SK-N-SH (cell line): ENCODE measurements around the gene CDH4. TPM values are rescaled to one million over a fixed set of nuclear protein-coding genes. Genes with fewer than 3 reads are reported as not detected.

Source experiments
- CTCF ChIA-PET: fragments of 300-600, 350-600 bp; formaldehyde crosslinking; extraction: SDS; loops from one replicate; lab custom pipeline; 2021; lab: Yijun Ruan, JAX
- POLR2A ChIA-PET: fragments of 350-600 bp; sonication (Branson Sonifier 250); formaldehyde crosslinking; extraction: SDS; loops from one replicate; lab custom pipeline; 2020; ENCODE audit warnings: antibody characterized with exemption, inconsistent platforms; lab: Yijun Ruan, JAX
- DNase-seq: peaks from one replicate; pipeline ENCODE4 v3.0.0; 2012
- H2AFZ ChIP-seq: fragments of 200-600 bp; sonication (generic); 2 replicates; pipeline ENCODE4 v1.8.1; 2016; ENCODE audit warnings: antibody characterized with exemption, mild to moderate bottlenecking, low read depth
- H3F3A ChIP-seq: fragments of 200-600 bp; sonication (generic); replicated peaks from 2 replicates; pipeline ENCODE3; 2016; ENCODE audit warnings: antibody characterized with exemption, mild to moderate bottlenecking; ENCODE audit not compliant: insufficient read depth
- H3K27ac ChIP-seq, 2 experiments: fragments of 200-500 bp in 1 of 2; fragments of 200-600 bp in 1 of 2; sonication (Bioruptor generic) in 1 of 2; sonication (generic), shearing (Covaris generic) in 1 of 2; 2 replicates each; pipeline versions ENCODE4 v1.5.1 to v1.6.1; 2014 to 2016; ENCODE audit warnings: low read depth in 2 of 2, inconsistent platforms in 1 of 2, low read length in 1 of 2, mild to moderate bottlenecking in 1 of 2, mixed read lengths in 1 of 2
- H3K27me3 ChIP-seq: fragments of 200-600 bp; sonication (generic), shearing (Covaris generic); 2 replicates; pipeline ENCODE4 v1.6.1; 2016; ENCODE audit warnings: mixed run types; ENCODE audit not compliant: insufficient read depth
- H3K36me3 ChIP-seq, 2 experiments: fragments of 200-500 bp in 1 of 2; fragments of 200-600 bp in 1 of 2; sonication (Bioruptor generic) in 1 of 2; sonication (generic) in 1 of 2; replicated peaks in 1 of 2; 2 replicates each; pipeline versions ENCODE3 to v1.5.1; 2014 to 2016; ENCODE audit warnings: low read length in 1 of 2, mild to moderate bottlenecking in 1 of 2; ENCODE audit not compliant: insufficient read depth in 2 of 2, control insufficient read depth in 1 of 2
- H3K4me1 ChIP-seq, 2 experiments: fragments of 200-500 bp in 1 of 2; fragments of 200-600 bp in 1 of 2; sonication (Bioruptor generic) in 1 of 2; sonication (generic), shearing (Covaris generic) in 1 of 2; 2 replicates each; pipeline versions ENCODE4 v1.5.1 to v1.6.1; 2014 to 2016; ENCODE audit warnings: low read depth in 1 of 2, low read length in 1 of 2, mixed run types in 1 of 2; ENCODE audit not compliant: insufficient read depth in 2 of 2, control insufficient read depth in 1 of 2
- H3K4me2 ChIP-seq: fragments of 200-600 bp; sonication (generic), shearing (Covaris generic); 2 replicates; pipeline ENCODE4 v1.6.1; 2017; ENCODE audit warnings: mixed run types
- H3K4me3 ChIP-seq, 2 experiments: fragments of 200-500 bp in 1 of 2; fragments of 200-600 bp in 1 of 2; sonication (Bioruptor generic) in 1 of 2; sonication (generic), shearing (Covaris generic) in 1 of 2; 2 replicates each; pipeline versions ENCODE4 v1.5.1 to v1.8.1; 2014 to 2016; ENCODE audit warnings: low read depth in 2 of 2, inconsistent platforms in 1 of 2, low read length in 1 of 2, mild to moderate bottlenecking in 1 of 2, mixed read lengths in 1 of 2, moderate library complexity in 1 of 2
- H3K79me2 ChIP-seq: fragments of 200-600 bp; sonication (generic); 2 replicates; pipeline ENCODE4 v1.8.1; 2017; ENCODE audit warnings: mild to moderate bottlenecking; ENCODE audit not compliant: insufficient read depth
- H3K9ac ChIP-seq: fragments of 200-600 bp; sonication (generic); 2 replicates; pipeline ENCODE4 v1.6.1; 2017; ENCODE audit warnings: mixed run types
- H3K9me2 ChIP-seq: fragments of 200-600 bp; sonication (generic); 2 replicates; pipeline ENCODE4 v1.6.1; 2017; ENCODE audit warnings: mixed run types
- H3K9me3 ChIP-seq: fragments of 200-600 bp; sonication (generic); 2 replicates; pipeline ENCODE4 v1.6.1; 2017; ENCODE audit warnings: mixed run types, mild to moderate bottlenecking, moderate library complexity
- H4K20me1 ChIP-seq: fragments of 200-600 bp; sonication (generic); 2 replicates; pipeline ENCODE4 v1.6.1; 2017; ENCODE audit warnings: mild to moderate bottlenecking, mixed run types; ENCODE audit not compliant: insufficient read depth
- CHD2 ChIP-seq: fragments of 150-350 bp; IDR thresholded peaks from 2 replicates; pipeline ENCODE4 v1.6.1; 2018; ENCODE audit warnings: low read length; ENCODE audit not compliant: partially characterized antibody
- ELF1 ChIP-seq: IDR thresholded peaks from 2 replicates; pipeline ENCODE4 v1.4.0; 2012
- EP300 ChIP-seq, 2 experiments: IDR thresholded peaks; 2 replicates each; pipeline versions ENCODE4 v1.4.0 to v1.6.1; 2012; ENCODE audit warnings: borderline replicate concordance in 1 of 2, low read depth in 1 of 2, low read length in 1 of 2
- FOXJ3 ChIP-seq: sonication (generic); formaldehyde crosslinking; IDR thresholded peaks from 2 replicates; pipeline ENCODE4 v1.5.1; 2020; ENCODE audit warnings: mild to moderate bottlenecking, missing genetic modification reagents
- FOXM1 ChIP-seq: IDR thresholded peaks from 2 replicates; pipeline ENCODE4 v1.4.0; 2012; ENCODE audit warnings: low read depth, mild to moderate bottlenecking
- GABPA ChIP-seq: IDR thresholded peaks from 2 replicates; pipeline ENCODE4 v1.4.0; 2012; ENCODE audit warnings: low read depth, mild to moderate bottlenecking
- GATA2 ChIP-seq: sonication (generic); formaldehyde crosslinking; IDR thresholded peaks from 2 replicates; pipeline ENCODE4 v1.5.0; 2020; ENCODE audit warnings: mild to moderate bottlenecking, missing genetic modification reagents
- IRF3 ChIP-seq: fragments of 150-350 bp; IDR thresholded peaks from 2 replicates; pipeline ENCODE4 v1.6.1; 2016; ENCODE audit warnings: mild to moderate bottlenecking, low read depth, low read length
- MAX ChIP-seq: IDR thresholded peaks from 2 replicates; pipeline ENCODE4 v1.4.0; 2012; ENCODE audit warnings: low read depth
- MEF2A ChIP-seq: IDR thresholded peaks from 2 replicates; pipeline ENCODE4 v1.4.0; 2012; ENCODE audit warnings: low read depth, borderline replicate concordance
- NFIC ChIP-seq: IDR thresholded peaks from 2 replicates; pipeline ENCODE4 v1.4.0; 2012; ENCODE audit warnings: borderline replicate concordance
- RAD21 ChIP-seq: IDR thresholded peaks from 2 replicates; pipeline ENCODE4 v1.6.1; 2012; ENCODE audit warnings: mild to moderate bottlenecking, low read length
- RXRA ChIP-seq: IDR thresholded peaks from 2 replicates; pipeline ENCODE4 v1.4.0; 2012; ENCODE audit warnings: low read depth, mild to moderate bottlenecking, borderline replicate concordance
- SIN3A ChIP-seq: IDR thresholded peaks from 2 replicates; pipeline ENCODE4 v1.6.1; 2012; ENCODE audit warnings: low read depth, mild to moderate bottlenecking, low read length, moderate library complexity, borderline replicate concordance
- SMC3 ChIP-seq: IDR thresholded peaks from 2 replicates; pipeline ENCODE4 v1.6.1; 2012; ENCODE audit warnings: low read depth, low read length, improper control_type of control experiment
- TCF12 ChIP-seq: IDR thresholded peaks from 2 replicates; pipeline ENCODE4 v1.4.0; 2012
- WGBS: methylation state at CpG from one replicate; pipeline ENCODE4 v1.1.6; 2017; ENCODE audit warnings: low lambda C conversion rate; 5-methylcytosine and 5-hydroxymethylcytosine counted together
- polyA plus RNA-seq, 3 experiments: library from polyadenylated mRNA; depleted of rRNA; stranded (reverse); fragments of >200 nt; gene quantifications; 2 replicates each; pipeline ENCODE4 v1.2.3, GENCODE V29; 2012

CDH4 gene
- polyA plus RNA-seq, 1 of the 3 experiments (the other 2 are of a cell fraction) = not detected

- Histone ChIP-seq H3K9me2 (no peaks in the 10 kb centered on the region), H3F3A (no peaks in the 10 kb centered on the region), H3K4me3 (no peak overlapping the region)
- TF ChIP-seq GABPA (no peak), NFIC (no peak), CHD2 (no peak), TCF12 (no peak), GATA2 (CRISPR knock-in tag) (no peak), RXRA (no peak), MEF2A (no peak), MAX (no peak), RAD21 (no peak), FOXM1 (no peak), ELF1 (no peak), FOXJ3 (CRISPR knock-in tag) (no peak), EP300 (IDR thresholded peaks at IDR 0.05; ENCODE audit: borderline replicate concordance in 1 of 2, low read depth in 1 of 2, low read length in 1 of 2) (no peak)
- TF ChIP-seq, all 33 proteins: peak for 0
- DNase-seq = no peak
- H3K4me1 ChIP-seq = no peaks in the 10 kb centered on the region
- CTCF ChIA-PET = no interaction called here
- H3K27ac ChIP-seq = no peak overlapping the region
- no peaks in the 10 kb centered on the region for H3K9me3 ChIP-seq
- no peak overlapping the region for H3K4me2 ChIP-seq
- no peaks in the 10 kb centered on the region for H3K79me2 ChIP-seq
- WGBS = 45% methylated on average over 6 of the region's 7 CpGs
- no peaks in the 10 kb centered on the region for H3K27me3 ChIP-seq
- POLR2A ChIA-PET = no interaction called here
- H3K9ac ChIP-seq = no peak overlapping the region
- no peaks in the 10 kb centered on the region for H4K20me1 ChIP-seq
- no peak overlapping the region for H2AFZ ChIP-seq
- no peaks in the 10 kb centered on the region for H3K36me3 ChIP-seq
These were observed 595.9 kb downstream of the CDH4 start for GRCh38 chr20:61847986-61848385.

DNA sequence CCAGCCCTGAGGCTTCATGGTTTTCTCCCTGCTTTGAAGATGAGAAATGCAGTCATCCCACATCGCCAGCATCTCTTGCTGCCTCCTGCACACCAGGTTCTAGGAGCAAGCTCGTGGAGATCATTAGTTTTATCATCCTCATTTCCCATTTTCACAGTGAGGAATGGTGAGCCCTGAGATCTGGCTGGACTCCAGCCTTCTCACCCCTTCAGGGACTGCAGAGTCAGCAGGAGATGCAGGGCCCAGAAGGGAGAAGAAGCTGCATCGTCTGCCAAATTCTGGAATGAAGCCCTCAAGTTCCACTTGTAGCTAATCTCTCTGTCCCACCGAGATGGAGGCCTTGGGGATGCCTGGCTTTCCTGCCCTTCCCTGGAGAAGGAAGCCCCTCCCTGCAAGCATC lies 596.8 kb downstream of the CDH4 start:
- H3K9me2 ChIP-seq = no peaks in the 10 kb centered on the region
- WGBS = 6% methylated on average over 3 of the region's 4 CpGs
- no peak overlapping the region for H3K4me3 ChIP-seq
- no peak for TF ChIP-seq SMC3
- no peak for TF ChIP-seq SIN3A
- no peak for TF ChIP-seq FOXM1
- no peak for TF ChIP-seq IRF3
- no peaks in the 10 kb centered on the region for H3K9me3 ChIP-seq
- no peaks in the 10 kb centered on the region for H3K27me3 ChIP-seq
- CTCF ChIA-PET = no interaction called here
- H2AFZ ChIP-seq = no peak overlapping the region
- no peak overlapping the region for H3K9ac ChIP-seq
- H3K4me1 ChIP-seq = no peaks in the 10 kb centered on the region
- H3F3A ChIP-seq = no peaks in the 10 kb centered on the region
- POLR2A ChIA-PET = no interaction called here
- no peak overlapping the region for H3K27ac ChIP-seq
- H3K79me2 ChIP-seq = no peaks in the 10 kb centered on the region
- no peaks in the 10 kb centered on the region for H4K20me1 ChIP-seq
- no peak for DNase-seq
- no peaks in the 10 kb centered on the region for H3K36me3 ChIP-seq
- no peak overlapping the region for H3K4me2 ChIP-seq
